Central memory CD4-positive, alpha-beta T cell (primary cell): ENCODE results near the gene RANBP10.
"Not testable (repeated sequence)": the region's sequence is repeated elsewhere in the genome, so short reads cannot be mapped to it uniquely, and the experiment has no call there.

Experiments used
- DNase-seq: peaks from one replicate; pipeline ENCODE4 v3.0.0; 2022

The RANBP10 gene

GRCh38 chr16:67775273-67775672 lies 31.1 kb downstream of the RANBP10 start:
- DNase-seq: no peak

GRCh38 chr16:67774457-67774853 lies 31.9 kb downstream of the RANBP10 start:
- no peak for DNase-seq

DNA sequence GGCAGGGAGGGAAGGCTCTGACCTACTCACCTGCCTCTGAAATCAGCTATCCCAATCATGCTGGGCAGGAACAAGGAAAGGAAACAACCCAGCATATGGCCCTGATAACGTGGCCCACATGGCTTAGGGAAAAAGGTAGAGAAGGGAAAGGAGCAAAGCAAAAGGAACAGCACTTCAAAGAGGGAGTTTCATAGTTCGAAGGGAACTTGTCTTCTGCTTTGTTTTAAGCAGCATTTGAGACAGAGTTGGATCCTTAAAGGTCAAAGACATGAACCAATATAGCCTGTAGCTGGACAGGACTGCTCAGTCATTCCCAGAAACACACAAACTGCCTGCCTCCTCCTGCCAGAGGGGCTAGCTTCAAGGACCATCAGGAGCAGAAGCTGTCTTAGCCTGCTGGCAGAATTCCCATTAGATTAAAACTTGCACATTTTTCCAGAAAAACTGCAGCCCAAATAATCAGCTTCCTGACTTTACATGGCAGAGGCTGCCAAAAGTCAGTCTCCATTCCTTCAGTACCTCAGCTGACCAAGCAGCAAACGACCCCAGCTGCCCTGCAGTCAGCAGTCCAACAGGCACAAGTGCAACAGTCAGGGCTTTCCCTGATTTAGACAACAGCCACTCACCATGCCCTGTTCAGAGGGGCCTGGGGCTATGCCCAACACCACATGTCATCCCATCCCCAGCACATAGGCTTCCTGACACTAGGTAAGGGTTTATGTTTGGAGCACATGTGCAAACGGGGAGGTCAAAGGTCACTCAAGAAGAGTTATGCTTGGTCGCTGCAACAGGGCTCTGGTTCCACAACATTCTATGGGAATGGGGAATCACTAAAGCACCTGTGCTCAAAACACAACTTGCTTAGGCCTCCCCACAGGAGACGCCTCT lies 32.5 kb downstream of the RANBP10 start:
- no peak for DNase-seq

GRCh38 chr16:67773099-67773498 lies 33.3 kb downstream of the RANBP10 start:
- no peak for DNase-seq

DNA sequence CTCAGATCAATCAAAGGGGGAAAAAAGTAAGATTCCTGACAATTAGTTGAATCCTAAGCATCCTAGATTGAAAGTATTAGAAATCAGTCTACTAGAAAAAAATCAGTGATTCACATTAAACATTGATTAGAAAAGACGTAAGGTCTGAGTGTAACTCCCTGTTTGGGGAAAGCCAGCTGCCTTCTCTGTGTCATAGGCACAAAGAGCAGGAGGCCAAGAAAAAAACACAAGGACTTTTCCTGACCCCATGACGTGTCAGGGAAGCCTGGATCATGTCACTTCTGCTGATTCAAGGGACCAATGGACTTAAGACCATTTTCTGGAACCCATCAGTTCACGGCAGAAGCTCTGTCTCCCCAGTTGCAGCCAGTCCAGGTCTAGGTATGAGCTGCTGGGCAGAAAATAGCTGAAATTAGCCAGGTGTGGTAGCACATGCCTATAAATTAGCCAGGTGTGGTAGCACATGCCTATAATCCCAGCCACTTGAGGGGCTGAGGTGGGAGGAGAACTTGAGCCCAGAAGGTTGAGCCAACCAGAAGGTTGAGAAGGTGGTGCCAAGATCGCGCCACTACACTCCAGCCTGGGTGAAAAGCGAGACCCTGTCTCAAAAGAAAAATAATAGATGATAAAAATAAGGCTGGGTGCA lies 35.9 kb downstream of the RANBP10 start:
- no peak for DNase-seq

- no peak for DNase-seq
Observed at GRCh38 chr16:67767953-67768352, 38.4 kb downstream of the RANBP10 start.

- no peak for DNase-seq
Observed at GRCh38 chr16:67766291-67766690, 40.1 kb downstream of the RANBP10 start.

- no peak for DNase-seq
Observed at GRCh38 chr16:67764158-67764667, 42.1 kb downstream of the RANBP10 start.

DNA sequence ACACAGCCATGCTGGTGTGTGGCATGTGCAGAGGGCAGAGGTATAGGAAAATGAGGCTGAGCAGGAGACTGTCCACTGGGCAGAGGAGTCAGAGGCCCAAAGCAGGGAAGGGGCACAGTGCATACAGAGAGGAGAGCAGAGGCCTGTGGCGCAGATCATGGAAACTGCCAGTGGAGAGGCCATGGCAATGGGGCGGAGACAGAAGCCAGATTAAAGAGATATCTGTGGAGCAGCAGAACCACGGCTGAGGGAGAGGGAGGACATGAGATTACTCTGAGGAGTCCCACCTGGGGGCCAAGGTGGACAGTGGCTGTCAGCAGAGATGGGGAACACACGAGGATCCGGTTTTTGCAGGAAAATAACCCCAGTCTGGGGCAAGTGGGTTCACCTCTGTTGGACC lies 43.3 kb downstream of the RANBP10 start:
- DNase-seq: no peak

- DNase-seq: no peak
Observed at GRCh38 chr16:67762385-67762784, 44.0 kb downstream of the RANBP10 start.

DNA sequence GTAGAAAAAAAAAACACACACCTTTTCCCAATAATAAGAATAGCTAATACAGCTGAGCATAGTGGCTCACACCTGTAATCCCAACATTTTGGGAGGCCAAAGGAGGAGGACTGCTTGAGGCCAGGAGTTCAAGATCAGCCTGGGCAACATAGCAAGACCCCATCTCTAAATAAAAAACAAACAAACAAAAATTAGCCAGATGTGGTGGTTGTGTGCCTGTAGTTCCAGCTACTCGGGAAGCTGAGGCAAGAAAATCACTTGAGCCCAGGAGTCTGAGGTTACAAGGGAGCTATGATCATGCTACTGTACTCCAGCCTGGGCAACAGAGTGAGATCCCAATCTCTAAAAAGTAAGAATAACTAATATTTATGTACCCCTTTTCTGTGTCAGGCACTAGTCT lies 44.4 kb downstream of the RANBP10 start:
- no peak for DNase-seq

DNA sequence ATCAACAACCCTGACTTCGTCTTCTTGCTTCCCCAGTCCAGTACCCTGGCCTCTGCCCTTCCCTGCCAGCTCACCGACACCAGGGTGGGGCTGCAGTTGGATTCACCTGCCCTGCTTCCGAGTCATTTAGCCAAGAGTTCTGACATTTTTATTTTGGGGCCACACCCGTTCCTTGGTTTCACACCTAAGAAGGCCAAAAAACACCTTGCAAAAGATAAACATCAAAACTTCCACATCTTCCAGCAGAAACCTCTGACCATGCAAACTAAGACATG lies 45.5 kb downstream of the RANBP10 start:
- DNase-seq: no peak

GRCh38 chr16:67760206-67760955 lies 46.0 kb downstream of the RANBP10 start:
- no peak for DNase-seq

DNA sequence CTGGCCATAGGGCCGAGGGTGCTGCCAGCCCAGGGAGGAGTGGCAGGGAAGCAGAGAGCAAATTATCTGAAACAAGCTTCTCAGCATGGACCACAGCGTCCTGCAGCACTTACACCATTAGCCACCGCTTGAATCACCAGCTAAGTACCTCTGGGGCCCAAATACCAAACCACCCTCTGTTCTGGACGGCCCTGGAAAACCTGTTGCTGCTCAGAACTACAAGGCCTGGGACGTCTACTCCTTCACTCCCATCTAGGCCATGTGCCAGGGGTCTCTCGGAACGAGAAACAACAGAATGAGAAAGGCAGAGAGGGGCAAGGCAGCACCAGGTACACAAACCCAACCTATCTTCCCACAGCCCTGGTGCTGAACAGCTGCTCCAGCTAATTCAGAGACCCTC lies 47.4 kb downstream of the RANBP10 start:
- no peak for DNase-seq

GRCh38 chr16:67758006-67758405 lies 48.4 kb downstream of the RANBP10 start:
- no peak for DNase-seq

GRCh38 chr16:67752641-67753040 lies 53.7 kb downstream of the RANBP10 start:
- DNase-seq: no peak

DNA sequence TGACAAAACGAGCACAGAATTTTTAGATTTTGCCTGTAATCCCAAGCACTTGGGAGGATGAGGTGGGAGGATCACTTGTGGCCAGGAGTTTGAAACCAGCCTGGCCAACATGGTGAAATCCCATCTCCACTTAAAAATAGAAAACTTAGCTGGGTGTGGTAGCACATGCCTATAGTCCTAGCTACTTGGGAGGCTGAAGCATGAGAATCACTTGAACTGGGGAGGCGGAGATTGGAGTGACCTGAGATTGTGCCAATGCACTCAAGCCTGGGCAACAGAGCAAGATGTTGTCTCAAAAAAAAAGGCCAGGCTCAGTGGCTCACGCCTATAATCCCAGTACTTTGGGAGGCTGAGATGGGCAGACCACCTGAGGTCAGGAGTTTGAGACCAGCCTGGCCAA lies 55.0 kb downstream of the RANBP10 start:
- DNase-seq: not testable (repeated sequence)

- no peak for DNase-seq
Observed at GRCh38 chr16:67750466-67750865, 55.9 kb downstream of the RANBP10 start.

DNA sequence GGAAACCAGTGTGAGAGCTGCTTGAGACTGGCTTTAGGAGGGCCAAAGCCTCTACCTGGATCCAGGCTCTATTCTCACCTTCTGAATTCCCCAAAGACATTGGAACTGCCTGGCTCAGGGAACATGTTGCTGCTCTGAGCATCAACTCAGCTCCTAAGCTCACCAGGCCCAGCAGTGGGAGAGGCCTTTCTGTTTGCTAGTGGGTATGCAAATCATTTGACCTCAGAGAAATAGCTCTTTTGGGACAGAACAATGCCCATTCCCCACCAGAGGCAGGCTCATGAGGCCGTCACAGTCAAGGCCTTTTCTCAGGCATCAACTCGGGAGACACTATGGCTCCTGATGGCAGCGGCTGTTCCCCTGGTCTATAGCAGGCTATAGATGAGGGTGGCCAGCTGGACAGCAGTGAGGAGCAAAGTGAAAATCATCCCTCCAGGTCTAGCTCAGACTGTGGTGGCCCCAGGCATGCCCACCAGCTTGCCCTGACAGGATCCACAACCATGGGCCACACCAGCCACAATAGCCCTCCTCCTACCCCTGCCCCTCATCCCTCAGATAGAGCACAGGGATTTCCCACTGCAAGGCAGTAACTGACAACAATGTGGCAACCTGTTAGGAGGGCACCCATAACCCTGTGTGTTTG lies 56.8 kb downstream of the RANBP10 start:
- no peak for DNase-seq

DNA sequence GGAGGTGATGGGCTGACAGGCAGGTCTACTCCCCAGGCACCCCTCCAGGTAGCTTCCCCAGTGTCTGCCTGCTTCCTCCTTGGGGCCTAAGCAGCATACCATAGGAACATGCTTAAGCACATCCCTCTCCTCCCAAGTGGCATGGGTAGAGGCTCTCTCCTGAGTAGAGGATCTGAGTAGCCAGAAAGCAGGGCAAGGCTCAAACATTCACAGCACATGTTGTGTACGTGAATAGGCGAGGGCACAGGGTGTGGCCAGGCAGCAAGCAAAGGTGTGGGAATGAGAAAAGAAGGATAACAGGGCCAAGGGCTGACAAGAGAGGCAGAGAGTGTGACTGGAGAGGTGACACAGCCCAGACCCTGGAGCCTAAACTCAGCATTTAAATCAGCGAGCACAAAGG lies 57.5 kb downstream of the RANBP10 start:
- no peak for DNase-seq

GRCh38 chr16:67746846-67747245 lies 59.5 kb downstream of the RANBP10 start:
- no peak for DNase-seq

GRCh38 chr16:67741118-67741517 lies 65.2 kb downstream of the RANBP10 start:
- no peak for DNase-seq

GRCh38 chr16:67740391-67740790 lies 66.0 kb downstream of the RANBP10 start:
- DNase-seq: no peak
